ENCODE results near the gene CAPN9. TPM values are rescaled to one million over a fixed set of nuclear protein-coding genes. Genes with fewer than 3 reads are reported as not detected.
A peak's percentile ranks its signal among the peaks of the same experiment; 100 is the strongest.

The CAPN9 gene
- total RNA-seq, 2 donors from 2014 or later: 0.45 to 0.59 TPM

GRCh38 chr1:230848235-230848634 lies 101.0 kb downstream of the CAPN9 start:
- Histone ChIP-seq H3K9me3 (no peaks in the 10 kb centered on the region), H3K27ac (no peak overlapping the region), H3K36me3 (no peaks in the 10 kb centered on the region), H3K27me3 (replicated peaks; ENCODE audit: insufficient read depth) (no peaks in the 10 kb centered on the region), H3K4me1 (replicated peaks) (peaks cover 20% of the 10 kb centered on the region), H3K4me3 (no peak overlapping the region)
- DNase-seq (ENCODE audit: low spot score): no peak
- intact Hi-C loops (cut with DNase I): no loop called here
- 97% methylated on average over 3 of the region's 3 CpGs for WGBS
- TF ChIP-seq CTCF (IDR thresholded peaks at IDR 0.05) (no peak), POLR2AphosphoS5 (IDR thresholded peaks at IDR 0.05) (no peak), POLR2A (IDR thresholded peaks at IDR 0.05) (no peak)

GRCh38 chr1:230849451-230850224 lies 102.5 kb downstream of the CAPN9 start:
- no peaks in the 10 kb centered on the region for H3K36me3 ChIP-seq
- H3K27me3 ChIP-seq (replicated peaks; ENCODE audit: insufficient read depth): no peaks in the 10 kb centered on the region
- no peak overlapping the region for H3K4me3 ChIP-seq
- intact Hi-C loops (cut with DNase I): no loop called here
- TF ChIP-seq CTCF (IDR thresholded peaks at IDR 0.05) (no peak), POLR2A (IDR thresholded peaks at IDR 0.05) (no peak), POLR2AphosphoS5 (IDR thresholded peaks at IDR 0.05) (peak; percentile 70)
- peaks cover 20% of the 10 kb centered on the region for H3K4me1 ChIP-seq (replicated peaks)
- 20% methylated on average over 14 of the region's 14 CpGs for WGBS
- H3K27ac ChIP-seq: peak overlapping the region; percentile 4 to 27
- peak; percentile 68 for DNase-seq (ENCODE audit: low spot score)
- H3K9me3 ChIP-seq: no peaks in the 10 kb centered on the region

GRCh38 chr1:230850547-230850946 lies 103.4 kb downstream of the CAPN9 start:
- Histone ChIP-seq H3K36me3 (no peaks in the 10 kb centered on the region), H3K4me1 (replicated peaks) (peaks cover 20% of the 10 kb centered on the region), H3K27me3 (replicated peaks; ENCODE audit: insufficient read depth) (no peaks in the 10 kb centered on the region), H3K27ac (no peak overlapping the region), H3K4me3 (no peak overlapping the region), H3K9me3 (no peaks in the 10 kb centered on the region)
- no peak for TF ChIP-seq POLR2A (IDR thresholded peaks at IDR 0.05)
- TF ChIP-seq CTCF (IDR thresholded peaks at IDR 0.05): no peak
- no peak for TF ChIP-seq POLR2AphosphoS5 (IDR thresholded peaks at IDR 0.05)
- WGBS: 73% methylated on average over 8 of the region's 8 CpGs
- DNase-seq (ENCODE audit: low spot score): no peak
- intact Hi-C loops (cut with DNase I): no loop called here

- no peaks in the 10 kb centered on the region for H3K9me3 ChIP-seq
- WGBS: 66% methylated on average over 5 of the region's 5 CpGs
- no peak overlapping the region for H3K27ac ChIP-seq
- TF ChIP-seq POLR2AphosphoS5 (IDR thresholded peaks at IDR 0.05) (no peak), POLR2A (IDR thresholded peaks at IDR 0.05) (no peak), CTCF (IDR thresholded peaks at IDR 0.05) (no peak)
- no peaks in the 10 kb centered on the region for H3K27me3 ChIP-seq (replicated peaks; ENCODE audit: insufficient read depth)
- intact Hi-C loops (cut with DNase I): no loop called here
- no peaks in the 10 kb centered on the region for H3K36me3 ChIP-seq
- peaks cover 20% of the 10 kb centered on the region for H3K4me1 ChIP-seq (replicated peaks)
- DNase-seq (ENCODE audit: low spot score): no peak
- H3K4me3 ChIP-seq: no peak overlapping the region
Observed at GRCh38 chr1:230851291-230851691, 104.1 kb downstream of the CAPN9 start.

Small RNAs within 50 kb of the gene (small RNA-seq; reads per million reads assigned to genes)
- 0.20 to 0.28 reads per million in 2 donors for gene RNA5SP79

Other genes with a start within 250 kb of the CAPN9 start
- gene COG2, start 104.9 kb upstream of the CAPN9 start, total RNA-seq: 10 to 100 TPM; 26.1 to 32.8 TPM
- 10 to 100 TPM in 1 of 2 donors, 1 to 10 TPM in 1; 4.7 to 12.0 TPM for gene AGT, start 33.3 kb upstream of the CAPN9 start, total RNA-seq
- 10 to 100 TPM; 41.9 to 44.8 TPM for gene C1orf198, start 121.1 kb downstream of the CAPN9 start, total RNA-seq
- 10 to 100 TPM; 12.1 to 12.2 TPM for gene TTC13, start 231.5 kb downstream of the CAPN9 start, total RNA-seq
- gene ARV1, start 231.7 kb downstream of the CAPN9 start, total RNA-seq: 10 to 100 TPM; 27.6 to 29.6 TPM

Data from prostate gland (tissue), 2 donors.